ENCODE data around the gene EML5.

EML5 gene

DNA sequence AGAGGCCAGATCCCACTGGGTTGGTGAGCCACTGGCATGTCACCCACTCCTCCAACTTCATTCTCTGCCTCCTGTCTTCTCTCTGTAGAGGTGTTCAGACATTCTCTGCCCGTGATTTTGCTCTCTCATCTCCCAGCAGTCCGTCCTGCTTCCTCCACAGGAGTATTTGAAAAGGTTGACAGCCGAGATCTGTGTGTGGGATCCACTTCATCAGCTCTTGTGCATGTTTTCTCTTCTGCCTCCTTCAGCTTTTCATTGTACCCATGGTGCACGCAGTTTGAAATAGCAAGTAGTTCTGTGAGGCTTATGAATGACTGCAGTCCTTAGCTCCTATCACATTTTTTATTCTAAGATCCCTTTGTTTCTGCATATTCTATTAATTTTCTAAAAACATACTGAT is 195.2 kb downstream of the EML5 start:
- DNase-seq (ENCODE audit: low read depth in 2 of 2) = no peak
- TF ChIP-seq, protein P1, sequence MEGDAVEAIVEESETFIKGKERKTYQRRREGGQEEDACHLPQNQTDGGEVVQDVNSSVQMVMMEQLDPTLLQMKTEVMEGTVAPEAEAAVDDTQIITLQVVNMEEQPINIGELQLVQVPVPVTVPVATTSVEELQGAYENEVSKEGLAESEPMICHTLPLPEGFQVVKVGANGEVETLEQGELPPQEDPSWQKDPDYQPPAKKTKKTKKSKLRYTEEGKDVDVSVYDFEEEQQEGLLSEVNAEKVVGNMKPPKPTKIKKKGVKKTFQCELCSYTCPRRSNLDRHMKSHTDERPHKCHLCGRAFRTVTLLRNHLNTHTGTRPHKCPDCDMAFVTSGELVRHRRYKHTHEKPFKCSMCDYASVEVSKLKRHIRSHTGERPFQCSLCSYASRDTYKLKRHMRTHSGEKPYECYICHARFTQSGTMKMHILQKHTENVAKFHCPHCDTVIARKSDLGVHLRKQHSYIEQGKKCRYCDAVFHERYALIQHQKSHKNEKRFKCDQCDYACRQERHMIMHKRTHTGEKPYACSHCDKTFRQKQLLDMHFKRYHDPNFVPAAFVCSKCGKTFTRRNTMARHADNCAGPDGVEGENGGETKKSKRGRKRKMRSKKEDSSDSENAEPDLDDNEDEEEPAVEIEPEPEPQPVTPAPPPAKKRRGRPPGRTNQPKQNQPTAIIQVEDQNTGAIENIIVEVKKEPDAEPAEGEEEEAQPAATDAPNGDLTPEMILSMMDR (IDR thresholded peaks at IDR 0.05; ENCODE audit: low read depth, low read length) = no peak
- H3K4me3 ChIP-seq (replicated peaks in 1 of 2; ENCODE audit: low read depth in 2 of 2, low read length in 2 of 2) = no peak overlapping the region

DNA sequence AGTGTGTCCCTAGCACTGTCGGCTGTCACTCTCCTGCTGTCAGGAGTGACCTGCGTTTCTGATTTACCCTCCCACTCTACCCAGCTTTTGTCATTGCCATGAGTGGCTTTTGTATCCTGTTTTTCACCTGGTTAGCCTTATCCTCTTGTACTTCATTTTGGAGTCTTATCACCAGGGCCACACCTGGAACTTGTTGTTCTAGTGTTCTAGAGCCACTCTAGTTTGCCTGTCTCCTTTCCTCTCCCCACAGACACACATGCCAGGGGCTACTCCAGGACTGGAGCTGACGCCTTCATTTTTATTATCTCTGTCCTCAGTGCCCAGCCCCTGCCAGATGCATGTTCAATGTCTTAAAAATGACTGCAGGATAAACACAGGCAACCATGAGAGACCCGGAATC is 195.7 kb downstream of the EML5 start:
- TF ChIP-seq, protein P1 (IDR thresholded peaks at IDR 0.05; ENCODE audit: low read depth, low read length) = no peak
- no peak for DNase-seq (ENCODE audit: low read depth in 2 of 2)

DNA sequence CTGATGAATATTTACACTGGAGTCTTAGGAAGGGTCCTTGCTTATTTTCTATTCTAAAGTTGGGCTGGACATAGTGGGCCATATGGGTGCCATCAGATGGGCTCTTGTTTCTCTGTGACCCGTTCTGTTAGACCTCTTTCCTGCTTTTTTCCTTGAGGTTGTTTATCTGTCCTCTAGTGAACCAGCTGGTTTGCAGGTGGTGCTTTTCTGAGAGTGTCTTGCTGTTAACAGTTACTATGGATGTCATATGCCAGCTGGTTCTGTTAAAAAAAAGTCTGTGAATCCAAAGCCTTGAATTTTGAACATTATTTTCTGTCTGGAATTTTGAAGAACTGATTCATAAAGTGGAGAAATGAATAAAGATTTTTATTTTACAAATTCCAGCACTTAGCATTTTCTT is 200.7 kb downstream of the EML5 start:
- TF ChIP-seq, protein P1 (IDR thresholded peaks at IDR 0.05; ENCODE audit: low read depth, low read length) = no peak
- H3K4me3 ChIP-seq (replicated peaks in 1 of 2; ENCODE audit: low read depth in 2 of 2, low read length in 2 of 2) = no peak overlapping the region
- DNase-seq (ENCODE audit: low read depth in 2 of 2) = no peak

More for the DNA sequence above, 195.7 kb downstream of the EML5 start:
- H3K4me3 ChIP-seq (replicated peaks in 1 of 2; ENCODE audit: low read depth in 2 of 2, low read length in 2 of 2) = no peak overlapping the region

DNA sequence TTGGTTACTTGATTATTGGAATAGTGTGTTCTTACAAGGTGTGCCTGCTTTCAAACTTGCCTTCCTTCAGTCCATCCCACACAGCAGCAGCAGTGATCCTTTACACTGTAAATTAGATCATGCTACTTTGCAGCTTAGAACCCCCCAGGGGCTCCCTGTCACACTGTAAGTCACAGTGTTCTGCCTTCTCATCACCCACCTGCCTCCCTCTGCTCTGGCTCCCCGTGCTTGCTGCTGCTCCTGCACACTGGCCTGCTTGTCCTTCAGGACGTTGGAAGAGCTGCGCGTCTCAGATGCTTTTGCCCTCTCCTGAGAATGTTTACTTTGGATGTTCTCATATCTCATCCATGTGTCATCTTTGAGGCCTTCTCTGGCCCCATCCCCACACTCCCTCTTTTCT is 202.6 kb downstream of the EML5 start:
- TF ChIP-seq, protein P1 (IDR thresholded peaks at IDR 0.05; ENCODE audit: low read depth, low read length) = no peak
- H3K4me3 ChIP-seq (replicated peaks in 1 of 2; ENCODE audit: low read depth in 2 of 2, low read length in 2 of 2) = no peak overlapping the region
- peak in 1 of 2 donors; percentile 40 for DNase-seq (ENCODE audit: low read depth in 2 of 2)

DNA sequence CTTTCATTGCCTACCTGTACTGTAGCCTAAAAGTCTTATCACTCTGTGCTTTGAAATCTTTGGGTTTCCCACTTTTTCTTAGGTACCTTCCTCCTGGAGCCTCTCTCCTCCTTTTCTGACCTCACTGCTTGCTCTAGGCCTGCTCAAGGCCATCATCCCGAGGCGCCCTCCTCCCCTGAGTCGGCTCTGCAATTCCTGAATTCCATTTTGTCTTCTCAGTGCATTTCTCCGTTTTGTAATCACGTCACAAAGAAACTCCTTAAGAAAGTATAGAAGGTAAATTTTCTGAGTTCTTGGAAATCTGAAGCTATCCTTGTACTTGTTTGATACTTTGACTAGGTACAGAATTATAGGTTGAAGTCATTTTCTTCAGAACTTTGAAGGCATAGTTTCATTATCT is 204.7 kb downstream of the EML5 start:
- no peak for DNase-seq (ENCODE audit: low read depth in 2 of 2)
- TF ChIP-seq, protein P1 (IDR thresholded peaks at IDR 0.05; ENCODE audit: low read depth, low read length) = no peak
- no peak overlapping the region for H3K4me3 ChIP-seq (replicated peaks in 1 of 2; ENCODE audit: low read depth in 2 of 2, low read length in 2 of 2)

DNA sequence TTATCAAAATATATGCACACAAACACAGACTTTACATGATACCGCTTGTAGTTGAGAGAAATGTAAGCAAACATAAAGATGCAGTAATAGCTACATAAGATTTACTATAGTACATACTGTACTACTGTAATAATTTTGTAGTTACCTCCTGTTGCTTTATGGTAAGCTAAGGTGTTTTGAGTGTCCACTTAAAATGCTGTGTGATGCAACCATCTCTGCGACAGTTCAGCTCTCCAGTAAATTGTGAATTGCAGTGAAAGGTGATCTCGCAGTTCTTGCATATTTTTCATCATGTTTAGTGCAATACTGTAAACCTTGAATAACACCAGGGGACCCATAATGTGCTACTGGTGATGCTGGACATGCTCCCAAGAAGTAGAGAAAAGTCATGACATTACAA is 208.3 kb downstream of the EML5 start:
- TF ChIP-seq, protein P1 (IDR thresholded peaks at IDR 0.05; ENCODE audit: low read depth, low read length) = no peak
- DNase-seq (ENCODE audit: low read depth in 2 of 2) = no peak
- H3K4me3 ChIP-seq (replicated peaks in 1 of 2; ENCODE audit: low read depth in 2 of 2, low read length in 2 of 2) = no peak overlapping the region

DNA sequence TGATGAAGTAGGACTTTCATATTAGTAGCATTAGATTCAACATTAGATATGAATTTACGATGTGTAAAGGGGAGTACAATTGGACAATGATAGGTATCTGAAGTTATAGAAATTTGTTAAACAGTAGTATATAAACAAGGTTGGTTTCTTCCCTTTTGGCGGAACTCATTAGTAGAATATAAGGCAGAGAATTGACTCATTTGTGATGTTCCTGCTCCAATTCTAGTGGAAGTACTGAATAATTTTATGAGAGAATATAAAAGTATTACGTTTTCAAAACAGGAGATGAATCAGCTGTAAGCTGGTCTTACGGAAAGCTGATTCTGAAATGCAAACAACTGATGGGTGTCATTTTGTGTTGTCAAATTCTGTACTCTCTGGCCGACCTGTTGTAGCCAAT is 216.5 kb downstream of the EML5 start:
- no peak for DNase-seq (ENCODE audit: low read depth in 2 of 2)
- TF ChIP-seq, protein P1 (IDR thresholded peaks at IDR 0.05; ENCODE audit: low read depth, low read length) = no peak
- no peak overlapping the region for H3K4me3 ChIP-seq (replicated peaks in 1 of 2; ENCODE audit: low read depth in 2 of 2, low read length in 2 of 2)
